GM12872 (cell line): ENCODE measurements around the gene SPTBN2.

Source experiments
- CTCF ChIP-seq: IDR thresholded peaks from 3 replicates; pipeline ENCODE4 v1.5.1; 2011; ENCODE audit warnings: low read depth, mild to moderate bottlenecking, low read length, moderate library complexity; ENCODE audit not compliant: insufficient read depth

The SPTBN2 gene

GRCh38 chr11:66722745-66723651 lies 6.0 kb downstream of the SPTBN2 start:
- no peak for TF ChIP-seq CTCF

GRCh38 chr11:66721939-66722338 lies 7.1 kb downstream of the SPTBN2 start:
- no peak for TF ChIP-seq CTCF

DNA sequence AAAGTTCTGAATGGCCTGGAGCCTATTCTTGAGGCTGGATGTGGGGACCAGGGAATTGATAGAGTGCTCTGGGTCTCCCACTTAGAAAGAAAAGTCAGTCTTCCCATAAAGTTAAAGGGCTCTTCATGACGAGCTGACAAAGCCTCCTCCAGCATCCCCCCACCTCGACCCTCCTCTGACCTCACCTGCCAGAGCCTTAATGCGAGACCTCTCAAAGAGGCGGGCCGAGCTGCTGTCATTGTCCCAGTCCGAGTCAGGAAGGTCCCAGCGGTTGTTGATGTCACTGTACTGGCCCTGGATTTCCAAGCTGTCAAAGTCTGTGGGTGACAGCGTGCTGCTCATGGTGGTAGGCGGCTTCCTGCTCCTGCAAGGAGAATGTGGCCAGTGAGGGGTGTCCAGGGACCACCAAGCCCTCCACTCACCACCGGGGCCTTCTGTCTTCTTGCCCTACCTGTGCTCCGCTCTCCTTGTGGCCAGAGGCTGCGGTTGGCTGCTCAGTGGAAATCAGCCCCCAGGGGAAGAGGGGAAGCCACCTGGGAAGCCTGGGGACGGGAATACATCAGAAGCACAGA lies 8.0 kb downstream of the SPTBN2 start:
- TF ChIP-seq CTCF: no peak

DNA sequence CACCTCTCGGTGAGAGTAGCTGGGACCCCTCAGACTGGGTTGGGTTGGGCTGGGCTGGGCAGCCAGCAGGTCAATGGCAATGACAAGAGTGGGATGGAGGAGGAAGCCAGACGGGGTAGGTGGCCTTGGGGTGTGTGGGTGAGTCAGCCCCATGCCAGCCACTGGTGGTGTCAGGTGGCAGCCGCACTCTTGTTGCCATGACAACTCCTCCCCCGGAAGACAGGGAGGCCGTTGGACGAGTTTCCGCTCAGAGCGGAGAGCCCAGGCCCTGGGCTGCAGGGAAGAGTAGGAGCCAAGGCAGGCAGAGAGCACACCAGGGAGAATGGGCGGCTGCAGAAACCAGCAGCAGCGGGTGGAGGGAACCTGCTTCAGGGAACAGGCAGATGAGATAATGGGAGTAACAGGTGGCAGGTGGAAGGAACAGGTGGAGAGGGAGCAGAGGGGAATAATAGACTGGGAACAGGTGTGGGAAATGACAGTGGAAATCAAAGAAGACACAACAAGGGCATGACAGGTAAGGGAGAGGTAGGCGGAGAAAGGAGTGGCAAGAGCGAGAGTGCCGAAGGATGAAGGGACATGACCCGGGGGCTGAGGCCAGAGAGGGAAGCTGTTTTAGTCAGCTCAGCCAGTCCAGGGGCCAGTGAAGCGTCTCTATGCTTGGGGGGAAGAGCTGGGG lies 8.7 kb downstream of the SPTBN2 start:
- no peak for TF ChIP-seq CTCF

DNA sequence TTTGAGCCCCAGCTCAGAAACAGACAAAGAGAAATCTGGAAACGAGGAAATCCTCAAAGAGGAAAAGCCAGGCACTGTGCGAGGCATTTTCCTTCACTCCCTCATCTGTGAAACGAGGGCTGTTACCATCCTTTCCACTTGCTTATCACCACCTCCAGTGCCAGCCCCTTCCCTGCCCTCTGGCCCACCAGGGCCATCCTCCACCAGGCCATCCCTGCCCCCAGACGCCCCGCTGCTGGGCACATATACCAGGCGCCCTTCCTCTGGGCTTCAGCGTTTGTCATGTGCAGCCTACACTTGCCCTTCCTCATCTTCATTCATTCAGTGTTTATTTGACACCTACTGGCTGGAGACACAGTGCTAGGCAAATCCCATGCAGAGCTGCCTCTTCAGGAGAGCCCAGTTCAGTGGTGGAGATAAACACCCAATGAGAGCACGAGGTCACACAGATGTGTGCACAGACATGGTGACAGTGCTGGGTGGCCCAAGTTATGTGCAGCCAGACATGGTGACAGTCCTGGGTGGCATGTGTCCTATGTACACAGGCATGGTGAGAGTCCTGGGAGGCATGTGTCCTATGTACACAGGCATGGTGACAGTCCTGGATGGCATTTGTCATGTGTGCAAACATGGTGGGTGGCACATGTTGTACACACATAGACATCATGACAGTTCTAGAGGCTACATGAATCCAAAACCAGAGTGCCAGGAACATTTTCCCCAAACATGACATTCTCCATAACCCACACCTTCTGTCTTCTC lies 9.7 kb downstream of the SPTBN2 start:
- TF ChIP-seq CTCF: no peak

DNA sequence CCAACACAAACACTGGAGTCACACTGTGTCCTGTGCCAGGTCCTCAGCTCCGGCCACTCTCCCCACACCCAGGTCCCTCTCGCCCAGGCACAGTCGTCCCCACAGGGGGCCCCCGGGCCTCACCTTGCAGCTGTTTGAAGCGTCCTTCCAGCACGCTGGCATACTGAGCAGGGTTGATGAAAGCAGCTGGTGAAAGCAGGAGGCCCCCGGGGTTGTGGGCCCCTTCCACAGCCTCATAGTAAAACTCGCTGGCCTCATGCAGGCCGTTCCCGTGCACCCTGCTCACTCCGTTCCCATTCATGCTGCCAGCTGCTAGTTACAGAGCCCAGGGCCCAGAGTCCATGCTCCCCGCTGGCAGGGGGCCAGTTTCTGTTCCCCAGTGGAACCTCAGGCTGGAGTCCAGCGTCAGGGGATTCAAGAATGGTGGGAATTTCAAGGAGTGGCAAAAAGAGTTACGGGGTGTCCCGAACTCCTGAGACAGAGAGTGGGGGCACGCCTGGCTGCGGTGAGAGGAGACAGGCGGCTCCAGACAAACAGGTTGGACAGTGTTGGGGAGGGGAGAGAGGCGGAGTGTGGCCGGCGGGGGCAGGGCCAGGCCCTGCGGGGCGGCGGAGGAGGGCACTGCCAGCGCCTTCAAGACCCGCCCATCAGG lies 10.6 kb downstream of the SPTBN2 start:
- TF ChIP-seq CTCF: no peak
